ENCODE measurements around the gene DOCK4.

DOCK4 gene

GRCh38 chr7:111903016-111903415 lies 303.2 kb downstream of the DOCK4 start:
- no peak for DNase-seq (ENCODE audit: low spot score)

GRCh38 chr7:111900283-111900682 lies 305.9 kb downstream of the DOCK4 start:
- no peak for DNase-seq (ENCODE audit: low spot score)

- no peak for DNase-seq (ENCODE audit: low spot score)
Measured at GRCh38 chr7:111895049-111895448, 311.1 kb downstream of the DOCK4 start.

GRCh38 chr7:111894518-111894917 lies 311.7 kb downstream of the DOCK4 start:
- DNase-seq (ENCODE audit: low spot score): no peak

- no peak for DNase-seq (ENCODE audit: low spot score)
Measured at GRCh38 chr7:111893190-111893589, 313.0 kb downstream of the DOCK4 start.

- DNase-seq (ENCODE audit: low spot score): no peak
Measured at GRCh38 chr7:111892588-111892987, 313.6 kb downstream of the DOCK4 start.

- no peak for DNase-seq (ENCODE audit: low spot score)
Measured at GRCh38 chr7:111887734-111888133, 318.5 kb downstream of the DOCK4 start.

- no peak for DNase-seq (ENCODE audit: low spot score)
Measured at GRCh38 chr7:111886233-111886632, 320.0 kb downstream of the DOCK4 start.

- DNase-seq (ENCODE audit: low spot score): no peak
Measured at GRCh38 chr7:111883241-111883640, 323.0 kb downstream of the DOCK4 start.

GRCh38 chr7:111878785-111879184 lies 327.4 kb downstream of the DOCK4 start:
- no peak for DNase-seq (ENCODE audit: low spot score)

- no peak for DNase-seq (ENCODE audit: low spot score)
Measured at GRCh38 chr7:111877931-111878330, 328.3 kb downstream of the DOCK4 start.

GRCh38 chr7:111873963-111874690 lies 332.1 kb downstream of the DOCK4 start:
- no peak for DNase-seq (ENCODE audit: low spot score)

GRCh38 chr7:111873326-111873646 lies 332.9 kb downstream of the DOCK4 start:
- no peak for DNase-seq (ENCODE audit: low spot score)

- DNase-seq (ENCODE audit: low spot score): no peak
Measured at GRCh38 chr7:111872450-111873325, 333.5 kb downstream of the DOCK4 start.

GRCh38 chr7:111871283-111871682 lies 334.9 kb downstream of the DOCK4 start:
- DNase-seq (ENCODE audit: low spot score): no peak

- no peak for DNase-seq (ENCODE audit: low spot score)
Measured at GRCh38 chr7:111869280-111869679, 336.9 kb downstream of the DOCK4 start.

- no peak for DNase-seq (ENCODE audit: low spot score)
Measured at GRCh38 chr7:111867348-111867931, 338.8 kb downstream of the DOCK4 start.

- no peak for DNase-seq (ENCODE audit: low spot score)
Measured at GRCh38 chr7:111866787-111867186, 339.4 kb downstream of the DOCK4 start.

GRCh38 chr7:111865430-111865829 lies 340.8 kb downstream of the DOCK4 start:
- no peak for DNase-seq (ENCODE audit: low spot score)

GRCh38 chr7:111864291-111864976 lies 341.8 kb downstream of the DOCK4 start:
- no peak for DNase-seq (ENCODE audit: low spot score)

- DNase-seq (ENCODE audit: low spot score): no peak
Measured at GRCh38 chr7:111863269-111863668, 342.9 kb downstream of the DOCK4 start.

GRCh38 chr7:111860248-111860647 lies 346.0 kb downstream of the DOCK4 start:
- no peak for DNase-seq (ENCODE audit: low spot score)

- no peak for DNase-seq (ENCODE audit: low spot score)
Measured at GRCh38 chr7:111858331-111858730, 347.9 kb downstream of the DOCK4 start.
